K562 (cell line): ENCODE measurements around the gene FREM1. TPM values are rescaled to one million over a fixed set of nuclear protein-coding genes. Genes with fewer than 3 reads are reported as not detected.

Experiments
- C11orf30 ChIP-seq: fragments of 450-650 bp; IDR thresholded peaks from 2 replicates; pipeline ENCODE4 v1.6.1; 2016; ENCODE audit warnings: low read depth, mild to moderate bottlenecking
- CBFA2T2 ChIP-seq: fragments of 450-650 bp; conservative IDR thresholded peaks from 2 replicates; pipeline ENCODE4 v1.6.1; 2017; ENCODE audit warnings: mild to moderate bottlenecking
- ESRRB ChIP-seq: fragments of 250-450 bp; sonication (Bioruptor Pico); IDR thresholded peaks from 2 replicates; pipeline ENCODE4 v1.5.0; 2020; ENCODE audit warnings: mild to moderate bottlenecking, moderate library complexity, borderline replicate concordance
- FOSL1 ChIP-seq: fragments of 200-800 bp; sonication (Bioruptor generic); conservative IDR thresholded peaks from 2 replicates; pipeline ENCODE4 v1.6.1; 2016; ENCODE audit warnings: missing genetic modification characterization, missing compliant biosample characterization
- KLF13 ChIP-seq: fragments of 450-650 bp; IDR thresholded peaks from 2 replicates; pipeline ENCODE4 v1.6.1; 2016; ENCODE audit warnings: missing genetic modification characterization, low read depth, mild to moderate bottlenecking, missing compliant biosample characterization, moderate library complexity, borderline replicate concordance
- LEF1 ChIP-seq: fragments of 450-650 bp; IDR thresholded peaks from 2 replicates; pipeline ENCODE4 v1.6.1; 2016; ENCODE audit warnings: mild to moderate bottlenecking
- MECOM ChIP-seq: fragments of 250-450 bp; sonication (Bioruptor Pico); IDR thresholded peaks from 2 replicates; pipeline ENCODE4 v1.8.0; 2022; ENCODE audit warnings: inconsistent platforms
- MEF2D ChIP-seq: conservative IDR thresholded peaks from 2 replicates; pipeline ENCODE4 v1.6.1; 2016; ENCODE audit warnings: low read depth, missing genetic modification characterization, missing compliant biosample characterization
- NCOR1 ChIP-seq: fragments of 450-650 bp; IDR thresholded peaks from 2 replicates; pipeline ENCODE4 v1.6.1; 2016; ENCODE audit warnings: mild to moderate bottlenecking, moderate library complexity
- NUFIP1 ChIP-seq: fragments of 450-650 bp; IDR thresholded peaks from 2 replicates; pipeline ENCODE4 v1.6.1; 2018; ENCODE audit not compliant: partially characterized antibody
- PHF20 ChIP-seq: fragments of 450-650 bp; IDR thresholded peaks from 2 replicates; pipeline ENCODE4 v1.6.1; 2018; ENCODE audit not compliant: partially characterized antibody
- RCOR1 ChIP-seq, 2 experiments: IDR thresholded peaks; 2 replicates each; pipeline ENCODE4 v1.6.1; 2012; ENCODE audit warnings: low read depth in 2 of 2, low read length in 2 of 2, borderline replicate concordance in 1 of 2, improper control_type of control experiment in 1 of 2
- TAF7 ChIP-seq: fragments of 450-650 bp; IDR thresholded peaks from 2 replicates; pipeline ENCODE4 v1.6.1; 2016; ENCODE audit warnings: missing genetic modification characterization, missing compliant biosample characterization
- TEAD4 ChIP-seq, 2 experiments: sonication (generic) in 1 of 2; formaldehyde crosslinking in 1 of 2; IDR thresholded peaks; 2 replicates each; pipeline versions ENCODE4 v1.6.1 to v1.8.0; 2012 to 2022; ENCODE audit warnings: borderline replicate concordance in 1 of 2, inconsistent platforms in 1 of 2, low read length in 1 of 2, mild to moderate bottlenecking in 1 of 2, missing genetic modification reagents in 1 of 2
- TRIM28 ChIP-seq: fragments of 450-650 bp; IDR thresholded peaks from 2 replicates; pipeline ENCODE4 v1.6.1; 2017
- ZNF445 ChIP-seq: fragments of 250-450 bp; sonication (Bioruptor Pico); IDR thresholded peaks from 2 replicates; pipeline ENCODE4 v1.4.0; 2020; ENCODE audit warnings: low read depth, mild to moderate bottlenecking, moderate library complexity
- polyA plus RNA-seq, 8 experiments: library from polyadenylated mRNA; depleted of rRNA in 4 of 8; stranded (reverse) in 5 of 8; unstranded in 3 of 8; fragments of >200 nt; fragmentation: Nextera tagmentation in 2 of 8; fragmentation: Illumina TruSeq in 1 of 8; extraction: Ambion mirVana in 2 of 8; extraction: Trizol in 1 of 8; gene quantifications; 2 replicates each; pipeline versions ENCODE4 v1.2.1 to v1.2.3, GENCODE V29; 2011 to 2014; ENCODE audit warnings: inconsistent platforms in 1 of 8, missing spikeins in 1 of 8
- total RNA-seq, 7 experiments: library from RNA; depleted of rRNA in 6 of 7; stranded (reverse); fragments of >200 nt in 6 of 7; fragmentation: Illumina TruSeq in 2 of 7; extraction: Trizol in 2 of 7; gene quantifications; 2 replicates each; pipeline versions ENCODE4 v1.2.1 to v1.2.3, GENCODE V29; 2011 to 2021; ENCODE audit warnings: low replicate concordance in 1 of 7
- TF ChIP-seq, protein P1 (sequence below): sonication (generic); formaldehyde crosslinking; IDR thresholded peaks from 2 replicates; pipeline ENCODE4 v1.8.0; 2022; ENCODE audit warnings: mild to moderate bottlenecking, missing genetic modification reagents
- TF ChIP-seq, protein P2 (sequence below), 2 experiments: fragments of 450-650 bp; formaldehyde crosslinking in 1 of 2; IDR thresholded peaks; 2 replicates each; pipeline versions ENCODE4 v1.4.0 to v1.6.1; 2014 to 2020; ENCODE audit warnings: mild to moderate bottlenecking in 2 of 2, borderline replicate concordance in 1 of 2, low read depth in 1 of 2
- TF ChIP-seq, protein P3 (sequence below): fragments of 250-450 bp; sonication (Bioruptor Pico); IDR thresholded peaks from 2 replicates; pipeline ENCODE4 v1.5.0; 2021

FREM1 gene
- total and polyA plus RNA-seq, 9 of the 15 experiments (the other 6 are each of a cell fraction or from before 2014, with no cell fraction given), result 0.03 to 0.24 (median 0.13) TPM; not detected in 2

DNA sequence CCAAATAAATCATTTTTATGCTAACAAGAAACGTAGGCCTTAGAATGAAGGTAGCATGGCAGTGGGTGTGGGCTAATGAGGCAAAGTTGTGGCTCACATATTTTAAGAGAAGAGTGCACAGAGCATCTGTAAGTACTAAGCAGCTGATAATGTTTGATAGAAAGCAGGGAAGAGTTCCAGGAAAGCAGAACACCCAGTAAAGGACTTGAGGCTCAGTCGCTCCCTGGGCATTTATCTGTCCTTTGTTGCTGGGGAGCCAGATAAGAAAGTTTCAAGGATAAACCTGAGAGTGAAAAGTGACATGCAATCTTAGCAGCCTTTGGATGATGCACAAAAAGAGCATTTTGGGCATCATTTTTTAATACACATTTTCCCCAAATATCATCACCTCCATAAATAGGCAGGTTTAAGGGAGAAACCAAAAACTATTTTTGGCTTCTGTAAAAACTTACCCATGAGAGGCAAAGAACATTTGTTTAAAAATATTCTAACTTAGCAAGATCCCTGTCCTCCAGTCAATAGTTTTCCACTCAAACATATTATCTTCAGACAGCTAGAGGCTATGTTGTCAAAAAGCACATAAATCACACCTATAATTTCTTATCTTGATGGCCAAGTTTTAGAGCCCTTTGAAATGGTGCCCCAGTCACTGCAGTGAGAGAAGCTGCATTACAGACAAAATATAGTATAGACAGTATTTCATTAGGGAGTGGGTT is 3.4 kb downstream of the FREM1 start (continued):
- TF ChIP-seq C11orf30, result no peak
- peak; percentile 60; the same call in 1 of the 2 replicates for TF ChIP-seq TEAD4 (IDR thresholded peaks at IDR 0.05; ENCODE audit: low read length)
- no peak for TF ChIP-seq TEAD4 (CRISPR knock-in tag; IDR thresholded peaks at IDR 0.05; ENCODE audit: borderline replicate concordance)
- TF ChIP-seq ZNF445 (CRISPR knock-in tag), result no peak
- no peak for TF ChIP-seq FOSL1 (tag)
- TF ChIP-seq, protein P1, sequence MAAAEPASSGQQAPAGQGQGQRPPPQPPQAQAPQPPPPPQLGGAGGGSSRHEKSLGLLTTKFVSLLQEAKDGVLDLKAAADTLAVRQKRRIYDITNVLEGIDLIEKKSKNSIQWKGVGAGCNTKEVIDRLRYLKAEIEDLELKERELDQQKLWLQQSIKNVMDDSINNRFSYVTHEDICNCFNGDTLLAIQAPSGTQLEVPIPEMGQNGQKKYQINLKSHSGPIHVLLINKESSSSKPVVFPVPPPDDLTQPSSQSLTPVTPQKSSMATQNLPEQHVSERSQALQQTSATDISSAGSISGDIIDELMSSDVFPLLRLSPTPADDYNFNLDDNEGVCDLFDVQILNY (CRISPR knock-in tag), result no peak
- 0 out of 2 replicates have a peak, but pooled peaks have one; percentile 24 for TF ChIP-seq MECOM (CRISPR knock-in tag)
- TF ChIP-seq, protein P2, sequence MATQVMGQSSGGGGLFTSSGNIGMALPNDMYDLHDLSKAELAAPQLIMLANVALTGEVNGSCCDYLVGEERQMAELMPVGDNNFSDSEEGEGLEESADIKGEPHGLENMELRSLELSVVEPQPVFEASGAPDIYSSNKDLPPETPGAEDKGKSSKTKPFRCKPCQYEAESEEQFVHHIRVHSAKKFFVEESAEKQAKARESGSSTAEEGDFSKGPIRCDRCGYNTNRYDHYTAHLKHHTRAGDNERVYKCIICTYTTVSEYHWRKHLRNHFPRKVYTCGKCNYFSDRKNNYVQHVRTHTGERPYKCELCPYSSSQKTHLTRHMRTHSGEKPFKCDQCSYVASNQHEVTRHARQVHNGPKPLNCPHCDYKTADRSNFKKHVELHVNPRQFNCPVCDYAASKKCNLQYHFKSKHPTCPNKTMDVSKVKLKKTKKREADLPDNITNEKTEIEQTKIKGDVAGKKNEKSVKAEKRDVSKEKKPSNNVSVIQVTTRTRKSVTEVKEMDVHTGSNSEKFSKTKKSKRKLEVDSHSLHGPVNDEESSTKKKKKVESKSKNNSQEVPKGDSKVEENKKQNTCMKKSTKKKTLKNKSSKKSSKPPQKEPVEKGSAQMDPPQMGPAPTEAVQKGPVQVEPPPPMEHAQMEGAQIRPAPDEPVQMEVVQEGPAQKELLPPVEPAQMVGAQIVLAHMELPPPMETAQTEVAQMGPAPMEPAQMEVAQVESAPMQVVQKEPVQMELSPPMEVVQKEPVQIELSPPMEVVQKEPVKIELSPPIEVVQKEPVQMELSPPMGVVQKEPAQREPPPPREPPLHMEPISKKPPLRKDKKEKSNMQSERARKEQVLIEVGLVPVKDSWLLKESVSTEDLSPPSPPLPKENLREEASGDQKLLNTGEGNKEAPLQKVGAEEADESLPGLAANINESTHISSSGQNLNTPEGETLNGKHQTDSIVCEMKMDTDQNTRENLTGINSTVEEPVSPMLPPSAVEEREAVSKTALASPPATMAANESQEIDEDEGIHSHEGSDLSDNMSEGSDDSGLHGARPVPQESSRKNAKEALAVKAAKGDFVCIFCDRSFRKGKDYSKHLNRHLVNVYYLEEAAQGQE (IDR thresholded peaks at IDR 0.05; ENCODE audit: borderline replicate concordance), result no peak
- TF ChIP-seq, protein P2 (CRISPR knock-in tag; IDR thresholded peaks at IDR 0.05; ENCODE audit: low read depth), result no peak
- TF ChIP-seq ESRRB (CRISPR knock-in tag), result no peak
- TF ChIP-seq NUFIP1, result no peak
- TF ChIP-seq LEF1, result no peak
- no peak for TF ChIP-seq TRIM28
- TF ChIP-seq KLF13 (tag), result no peak
- TF ChIP-seq TAF7 (tag), result no peak
- TF ChIP-seq, protein P3, sequence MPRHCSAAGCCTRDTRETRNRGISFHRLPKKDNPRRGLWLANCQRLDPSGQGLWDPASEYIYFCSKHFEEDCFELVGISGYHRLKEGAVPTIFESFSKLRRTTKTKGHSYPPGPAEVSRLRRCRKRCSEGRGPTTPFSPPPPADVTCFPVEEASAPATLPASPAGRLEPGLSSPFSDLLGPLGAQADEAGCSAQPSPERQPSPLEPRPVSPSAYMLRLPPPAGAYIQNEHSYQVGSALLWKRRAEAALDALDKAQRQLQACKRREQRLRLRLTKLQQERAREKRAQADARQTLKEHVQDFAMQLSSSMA (CRISPR knock-in tag), result no peak
- TF ChIP-seq PHF20, result no peak
- peak; percentile 75 for TF ChIP-seq CBFA2T2
- peak in 1 of 2 experiments; percentile 65; a peak in 1 of 4 replicates for TF ChIP-seq RCOR1 (IDR thresholded peaks at IDR 0.05; ENCODE audit: borderline replicate concordance in 1 of 2, low read depth in 2 of 2, low read length in 2 of 2)
- no peak for TF ChIP-seq MEF2D
- TF ChIP-seq NCOR1, result peak; percentile 68
